GM21717 (cell line): ENCODE results near the gene JPH2.

ENCODE experiments used
- ATAC-seq: cut with Tn5 transposase; IDR thresholded peaks from one replicate; pipeline ENCODE4 v1.9.1; 2021; ENCODE audit warnings: mild to moderate bottlenecking, moderate library complexity; ENCODE audit not compliant: unreplicated experiment

The JPH2 gene

DNA sequence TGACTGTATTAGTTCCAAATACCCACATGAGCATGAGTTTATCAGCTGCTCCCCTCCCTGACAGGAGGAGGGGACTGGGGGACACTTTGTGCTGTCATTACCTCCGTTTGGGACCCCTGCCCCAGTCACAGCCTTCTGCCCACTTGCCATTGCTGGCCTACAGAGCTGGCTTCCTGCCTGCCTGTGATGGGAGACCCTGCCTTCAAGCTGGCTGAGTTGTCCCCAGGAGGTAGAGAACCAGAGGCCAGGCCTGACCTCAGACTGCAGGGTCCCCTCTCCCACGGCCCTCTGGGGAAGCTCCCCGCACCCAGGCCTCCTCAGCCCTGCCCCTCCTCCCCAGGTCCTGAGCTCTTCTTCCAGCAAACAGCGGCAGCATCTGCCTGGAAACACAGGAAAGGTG is 105.5 kb downstream of the JPH2 start:
- ATAC-seq, result no peak

GRCh38 chr20:44080646-44081267 is 106.2 kb downstream of the JPH2 start:
- ATAC-seq, result no peak

- ATAC-seq, result no peak
Measured at GRCh38 chr20:44080064-44080463, 106.9 kb downstream of the JPH2 start.

DNA sequence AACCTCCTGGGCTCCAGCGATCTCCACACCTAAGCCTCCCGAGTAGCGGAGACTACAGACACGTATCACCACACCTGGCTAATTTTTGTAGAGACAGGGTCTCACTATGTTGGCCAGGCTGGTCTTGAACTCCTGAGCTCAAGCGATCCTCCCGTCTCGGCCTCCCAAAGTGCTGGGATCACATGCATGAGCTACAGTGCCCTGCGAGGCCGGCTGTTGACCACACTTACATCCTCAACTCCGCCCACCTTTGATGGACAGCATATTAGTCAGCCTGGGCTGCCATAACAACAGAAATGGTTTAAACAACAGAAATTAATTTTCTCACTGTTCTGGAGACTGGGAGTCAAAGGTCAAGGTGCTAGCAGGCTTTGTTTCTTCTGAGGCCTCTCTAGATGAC is 107.7 kb downstream of the JPH2 start:
- ATAC-seq, result no peak

- ATAC-seq, result no peak
Measured at GRCh38 chr20:44075950-44076232, 111.1 kb downstream of the JPH2 start.

GRCh38 chr20:44075191-44075949 is 111.6 kb downstream of the JPH2 start:
- ATAC-seq, result no peak

- ATAC-seq, result no peak
Measured at GRCh38 chr20:44074252-44075151, 112.5 kb downstream of the JPH2 start.

GRCh38 chr20:44073675-44074071 is 113.3 kb downstream of the JPH2 start:
- ATAC-seq, result no peak

GRCh38 chr20:44073011-44073674 is 113.8 kb downstream of the JPH2 start:
- ATAC-seq, result no peak

- ATAC-seq, result no peak
Measured at GRCh38 chr20:44072384-44072783, 114.6 kb downstream of the JPH2 start.

DNA sequence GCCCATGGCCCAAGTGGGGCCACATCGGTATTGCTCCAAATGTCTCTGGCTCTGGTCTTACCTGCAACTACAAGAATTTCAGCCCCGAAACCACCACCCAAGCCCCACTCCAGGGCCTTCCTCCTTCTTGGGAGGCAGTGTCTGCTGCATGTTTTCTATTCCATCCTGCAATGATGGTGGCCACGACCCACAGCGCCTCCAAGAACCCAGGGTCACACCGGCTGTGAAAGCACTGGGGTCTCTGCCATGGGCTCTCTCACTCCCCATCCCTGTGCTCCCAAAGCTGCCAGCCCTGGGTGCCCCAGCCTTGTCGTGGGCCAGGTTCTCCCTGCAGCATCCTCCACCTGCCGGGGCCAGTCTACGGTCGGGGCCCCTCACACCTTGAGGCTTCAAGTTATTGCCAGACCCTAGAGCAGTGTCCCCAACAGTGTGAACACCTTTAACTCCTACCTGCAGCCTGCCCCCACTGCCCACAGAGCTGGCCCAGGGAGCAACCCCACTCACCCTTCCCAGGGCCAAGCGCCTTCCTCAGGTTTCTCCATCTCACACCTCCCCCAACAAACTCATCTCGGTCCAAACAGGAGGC is 115.4 kb downstream of the JPH2 start:
- ATAC-seq, result no peak

DNA sequence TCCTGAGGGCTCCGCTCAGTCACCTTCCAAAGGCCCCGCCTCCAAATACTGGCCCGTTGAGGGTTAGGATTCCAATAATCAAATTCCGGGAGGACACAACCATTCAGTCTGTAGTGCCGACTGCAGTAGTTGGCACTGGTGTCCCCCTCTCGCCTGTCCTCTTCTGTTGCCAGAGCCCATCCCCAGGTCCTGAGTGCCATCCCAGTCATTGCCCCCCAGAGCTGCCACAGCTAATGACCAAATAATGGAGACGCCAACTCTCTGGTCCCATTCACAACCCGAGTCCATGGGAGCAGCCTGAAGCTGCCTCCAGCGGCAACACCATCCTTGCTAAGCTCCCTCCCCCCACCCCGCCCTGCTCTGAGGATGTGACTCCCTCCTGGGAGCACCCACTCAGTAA is 115.9 kb downstream of the JPH2 start:
- no peak for ATAC-seq

DNA sequence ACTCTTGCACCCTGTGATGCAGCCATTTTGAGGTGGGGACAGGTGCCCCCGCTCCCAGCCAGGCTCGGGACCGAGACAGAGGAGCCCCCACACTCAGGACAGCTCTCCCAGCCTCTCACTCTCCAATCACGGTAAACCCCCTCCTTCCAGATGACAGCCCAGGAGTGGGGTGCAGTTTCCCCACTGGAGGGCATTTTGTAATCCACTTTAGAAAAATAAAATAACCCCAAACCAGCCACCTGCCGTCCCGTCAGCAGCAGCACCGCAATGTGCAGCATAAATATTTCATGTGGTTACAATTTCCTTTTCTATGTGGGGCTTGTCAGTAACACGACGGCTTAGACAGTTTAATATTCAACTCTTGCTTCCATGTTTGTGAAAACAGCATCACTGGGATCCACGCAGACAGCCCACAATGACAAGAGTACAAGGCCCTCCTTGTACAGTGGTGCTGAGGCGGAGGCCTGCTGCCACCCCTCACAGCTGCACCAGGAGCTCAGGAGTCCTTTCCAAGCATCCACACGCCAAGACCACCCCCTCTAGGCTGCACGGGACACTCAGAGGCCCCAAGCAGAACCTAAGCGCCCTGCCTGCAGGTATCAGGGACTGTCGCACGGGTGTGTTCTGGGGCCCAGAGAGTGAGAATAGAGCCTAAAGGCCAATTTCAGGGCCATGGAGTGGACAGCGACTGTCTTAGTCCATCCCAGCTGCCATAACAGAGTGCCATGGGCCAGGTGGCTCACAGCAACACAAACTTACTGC is 116.7 kb downstream of the JPH2 start:
- ATAC-seq, result no peak

DNA sequence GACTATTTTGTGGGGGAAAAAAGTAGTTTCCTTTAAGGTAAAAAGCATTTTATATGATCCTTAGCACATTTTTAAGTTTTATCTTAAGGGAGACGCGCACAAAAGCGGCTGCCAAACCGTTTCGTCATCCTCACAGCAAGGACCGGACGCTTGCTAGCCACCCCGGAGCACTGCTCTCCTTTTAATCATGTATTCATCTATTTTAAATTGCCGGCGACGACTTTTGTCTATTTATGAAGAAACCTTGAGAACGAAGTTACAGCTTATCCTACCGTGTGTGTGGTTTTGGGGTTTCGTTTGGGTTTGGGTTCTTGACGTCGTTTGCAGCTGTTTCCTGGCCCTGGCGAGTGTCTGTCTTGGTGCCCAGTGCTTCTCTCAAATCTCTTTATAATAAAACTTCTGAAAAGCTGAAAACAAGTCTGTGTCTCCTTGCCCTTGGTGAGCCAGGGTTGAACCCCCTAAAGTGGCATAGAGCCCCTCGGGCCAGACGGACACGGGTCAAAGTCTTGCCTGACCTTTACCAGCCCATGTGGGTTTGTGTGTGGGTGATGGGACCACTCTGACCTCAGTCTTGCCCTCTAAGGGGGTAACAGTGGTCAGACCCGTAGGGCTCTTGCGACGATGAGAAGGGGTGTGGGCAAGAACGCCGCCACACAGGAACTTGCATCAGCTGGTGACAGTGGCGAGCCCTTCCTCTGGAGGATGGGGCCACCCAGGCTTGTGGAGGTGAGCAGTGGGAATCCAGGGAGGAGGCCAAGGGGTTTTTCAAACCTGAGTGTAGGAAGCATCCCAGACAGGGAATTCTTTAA is 117.6 kb downstream of the JPH2 start:
- ATAC-seq, result no peak

GRCh38 chr20:44068316-44069201 is 118.4 kb downstream of the JPH2 start:
- ATAC-seq, result no peak

- ATAC-seq, result no peak
Measured at GRCh38 chr20:44067650-44068081, 119.3 kb downstream of the JPH2 start.

DNA sequence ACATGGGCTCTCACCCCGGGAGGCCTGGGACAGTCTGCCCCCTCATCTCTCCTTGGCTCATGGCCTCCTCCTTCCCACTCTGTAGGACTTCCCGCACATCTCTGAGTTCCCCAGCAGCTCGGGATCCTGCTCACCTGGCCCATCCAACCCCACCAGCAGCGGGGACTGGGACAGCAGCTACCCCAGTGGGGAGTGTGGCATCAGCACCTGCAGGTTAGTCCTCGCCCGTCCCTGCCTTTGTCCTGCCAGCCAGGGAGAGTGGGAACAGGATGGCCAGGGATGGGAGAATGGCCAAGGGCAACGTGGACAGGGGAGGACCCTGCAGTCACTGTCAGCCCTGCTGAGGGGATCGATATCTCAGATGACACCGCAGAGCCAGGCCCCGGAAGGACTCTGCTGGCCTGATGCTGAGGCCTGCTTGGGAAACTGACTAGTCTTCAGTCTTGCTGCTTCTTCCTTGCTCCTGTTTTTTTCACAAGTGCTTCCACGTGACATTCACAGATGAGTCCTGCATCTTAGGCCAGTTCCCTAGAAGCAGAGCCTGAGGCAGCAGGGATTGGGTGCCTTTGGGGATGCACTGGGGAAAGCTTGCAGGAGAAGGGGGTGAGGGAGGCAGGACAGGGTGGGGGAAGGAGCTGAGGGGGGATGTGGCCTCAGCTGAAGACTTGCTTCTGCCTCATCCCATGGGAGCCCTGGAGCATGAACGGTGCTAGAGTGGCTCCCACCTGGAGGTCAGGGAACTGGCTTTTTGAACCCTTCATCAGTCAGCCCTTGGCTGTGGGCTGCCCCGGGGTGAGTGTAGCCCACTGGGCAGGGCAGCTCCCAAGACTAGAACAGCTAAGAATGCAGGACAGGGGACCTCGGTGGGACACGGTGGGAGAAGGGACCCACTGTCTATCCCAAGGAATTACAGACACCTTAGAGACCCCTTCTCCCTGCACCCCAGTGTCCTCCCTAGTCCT is 120.1 kb downstream of the JPH2 start:
- no peak for ATAC-seq
